IMR-90 (cell line): ENCODE results near the gene PHACTR3. TPM values are rescaled to one million over a fixed set of nuclear protein-coding genes. Genes with fewer than 3 reads are reported as not detected.

Experiments used
- ATAC-seq: fragments of 200-7000 bp; cut with Tn5 transposase; 2 replicates; pipeline ENCODE4 v1.9.1; 2020; ENCODE audit warnings: low read depth, mild to moderate bottlenecking, moderate library complexity
- BruUV-seq: library from RNA; stranded (reverse); fragments of 400-500 nt; replicated peaks from 2 replicates; lab custom pipeline; 2021; lab: Mats Ljungman, UMichigan
- CTCF ChIA-PET: fragments of 300-600 bp; formaldehyde crosslinking; extraction: SDS; loops from one replicate; lab custom pipeline; 2021; ENCODE audit warnings: antibody characterized with exemption; lab: Yijun Ruan, JAX
- POLR2A ChIA-PET: fragments of 300-600 bp; sonication (Branson Sonifier 250); formaldehyde crosslinking; loops from one replicate; lab custom pipeline; 2022; ENCODE audit warnings: antibody characterized with exemption; ENCODE audit not compliant: unreplicated experiment; lab: Charles Lee
- DNase-seq: peaks from one replicate; pipeline ENCODE4 v3.0.0; 2013
- H2AFZ ChIP-seq: replicated peaks from 2 replicates; pipeline ENCODE3; 2013; ENCODE audit warnings: low read length, mild to moderate bottlenecking; ENCODE audit not compliant: poor library complexity
- H2AK5ac ChIP-seq: 2 replicates; pipeline ENCODE4 v1.6.1; 2013; ENCODE audit warnings: low read depth, low read length, inconsistent platforms
- H2AK9ac ChIP-seq: replicated peaks from 2 replicates; pipeline ENCODE3; 2013; ENCODE audit warnings: mild to moderate bottlenecking, low read depth, low read length, moderate library complexity; ENCODE audit not compliant: poor library complexity
- H2BK120ac ChIP-seq: 2 replicates; pipeline ENCODE4 v1.6.1; 2013; ENCODE audit warnings: low read depth, low read length, inconsistent platforms
- H2BK15ac ChIP-seq: 3 replicates; pipeline ENCODE4 v1.6.1; 2013; ENCODE audit warnings: low read depth, low read length, inconsistent platforms
- H2BK20ac ChIP-seq: 2 replicates; pipeline ENCODE4 v1.6.1; 2013; ENCODE audit warnings: low read depth, mild to moderate bottlenecking, inconsistent platforms, low read length, moderate library complexity
- H2BK5ac ChIP-seq: 2 replicates; pipeline ENCODE4 v1.6.1; 2013; ENCODE audit warnings: mild to moderate bottlenecking, low read depth, low read length, inconsistent platforms; ENCODE audit not compliant: poor library complexity, severe bottlenecking
- H3K14ac ChIP-seq: replicated peaks from 2 replicates; pipeline ENCODE4 v1.6.1; 2013; ENCODE audit warnings: low read depth, low read length, inconsistent platforms
- H3K18ac ChIP-seq: 2 replicates; pipeline ENCODE4 v1.6.1; 2013; ENCODE audit warnings: low read depth, low read length, control low read depth
- H3K23ac ChIP-seq: 2 replicates; pipeline ENCODE4 v1.6.1; 2013; ENCODE audit warnings: low read depth, low read length, inconsistent platforms
- H3K27ac ChIP-seq: 2 replicates; pipeline ENCODE4 v1.5.1; 2013; ENCODE audit warnings: mild to moderate bottlenecking, control low read depth, low read length; ENCODE audit not compliant: insufficient read depth
- H3K27me3 ChIP-seq: 2 replicates; pipeline ENCODE4 v1.6.1; 2013; ENCODE audit warnings: low read length; ENCODE audit not compliant: control insufficient read depth, insufficient read depth
- H3K36me3 ChIP-seq: 2 replicates; pipeline ENCODE4 v1.6.1; 2013; ENCODE audit warnings: low read length, mixed read lengths; ENCODE audit not compliant: control insufficient read depth, insufficient read depth
- H3K4ac ChIP-seq: 2 replicates; pipeline ENCODE4 v1.6.1; 2013; ENCODE audit warnings: low read depth, low read length, inconsistent platforms
- H3K4me1 ChIP-seq: 2 replicates; pipeline ENCODE4 v1.6.1; 2013; ENCODE audit warnings: low read length, mixed read lengths; ENCODE audit not compliant: control insufficient read depth, insufficient read depth
- H3K4me2 ChIP-seq: 2 replicates; pipeline ENCODE4 v1.6.1; 2013; ENCODE audit warnings: low read depth, mild to moderate bottlenecking, control low read depth, low read length, moderate library complexity
- H3K4me3 ChIP-seq: 2 replicates; pipeline ENCODE4 v1.5.1; 2013; ENCODE audit warnings: low read depth, mild to moderate bottlenecking, control low read depth, low read length, moderate library complexity; ENCODE audit not compliant: insufficient read depth
- H3K56ac ChIP-seq: 2 replicates; pipeline ENCODE4 v1.6.1; 2013; ENCODE audit warnings: low read length, inconsistent platforms; ENCODE audit not compliant: insufficient read depth; ENCODE audit errors: extremely low read depth
- H3K79me1 ChIP-seq, 2 experiments: 2 replicates each; pipeline ENCODE4 v1.6.1; 2013; ENCODE audit warnings: low read length in 2 of 2, inconsistent platforms in 1 of 2, low read depth in 1 of 2
- H3K9ac ChIP-seq: 2 replicates; pipeline ENCODE4 v1.6.1; 2013; ENCODE audit warnings: low read depth, low read length, control low read depth
- H3K9me1 ChIP-seq: 2 replicates; pipeline ENCODE4 v1.6.1; 2013; ENCODE audit warnings: low read length, inconsistent platforms; ENCODE audit not compliant: insufficient read depth
- H3K9me3 ChIP-seq: 2 replicates; pipeline ENCODE4 v1.6.1; 2013; ENCODE audit warnings: low read length; ENCODE audit not compliant: control insufficient read depth, insufficient read depth
- H4K20me1 ChIP-seq: 2 replicates; pipeline ENCODE4 v1.6.1; 2013; ENCODE audit warnings: low read length, inconsistent platforms; ENCODE audit not compliant: insufficient read depth
- H4K5ac ChIP-seq: 2 replicates; pipeline ENCODE4 v1.6.1; 2013; ENCODE audit warnings: mild to moderate bottlenecking, low read depth, low read length, control low read depth
- H4K8ac ChIP-seq, 2 experiments: 2 replicates each; pipeline ENCODE4 v1.6.1; 2013; ENCODE audit warnings: low read depth in 2 of 2, low read length in 2 of 2, control low read depth in 1 of 2, inconsistent platforms in 1 of 2
- H4K91ac ChIP-seq: 2 replicates; pipeline ENCODE4 v1.6.1; 2013; ENCODE audit warnings: low read depth, low read length, inconsistent platforms; ENCODE audit not compliant: insufficient read depth
- BHLHE40 ChIP-seq: fragments of 150-350 bp; IDR thresholded peaks from 2 replicates; pipeline ENCODE4 v1.6.1; 2016; ENCODE audit warnings: mild to moderate bottlenecking, low read depth, low read length
- CEBPB ChIP-seq: IDR thresholded peaks from 2 replicates; pipeline ENCODE4 v1.6.1; 2012; ENCODE audit warnings: low read depth, low read length, improper control_type of control experiment
- CHD1 ChIP-seq: IDR thresholded peaks from 2 replicates; pipeline ENCODE4 v1.6.1; 2012; ENCODE audit warnings: low read depth, low read length, improper control_type of control experiment
- FOS ChIP-seq: fragments of 150-350 bp; IDR thresholded peaks from 2 replicates; pipeline ENCODE4 v1.6.1; 2016; ENCODE audit warnings: low read depth, low read length
- MAFK ChIP-seq: IDR thresholded peaks from 2 replicates; pipeline ENCODE4 v1.6.1; 2012; ENCODE audit warnings: low read depth, low read length, improper control_type of control experiment
- MAZ ChIP-seq: IDR thresholded peaks from 2 replicates; pipeline ENCODE4 v1.6.1; 2012; ENCODE audit warnings: low read depth, mild to moderate bottlenecking, low read length, improper control_type of control experiment, moderate library complexity, borderline replicate concordance
- MXI1 ChIP-seq: IDR thresholded peaks from 2 replicates; pipeline ENCODE4 v1.6.1; 2012; ENCODE audit warnings: low read depth, mild to moderate bottlenecking, low read length, moderate library complexity, borderline replicate concordance
- NFE2L2 ChIP-seq: fragments of 150-350 bp; IDR thresholded peaks from 2 replicates; pipeline ENCODE4 v1.6.1; 2016; ENCODE audit warnings: low read depth, mild to moderate bottlenecking, low read length
- POLR2A ChIP-seq: IDR thresholded peaks from 2 replicates; pipeline ENCODE4 v1.6.1; 2012; ENCODE audit warnings: mild to moderate bottlenecking, low read depth, low read length
- RAD21 ChIP-seq: IDR thresholded peaks from 2 replicates; pipeline ENCODE4 v1.6.1; 2012; ENCODE audit warnings: low read length, improper control_type of control experiment
- RCOR1 ChIP-seq: IDR thresholded peaks from 2 replicates; pipeline ENCODE4 v1.6.1; 2012; ENCODE audit warnings: mild to moderate bottlenecking, low read length, improper control_type of control experiment; ENCODE audit not compliant: insufficient replicate concordance
- RFX5 ChIP-seq: IDR thresholded peaks from 2 replicates; pipeline ENCODE4 v1.8.0; 2012; ENCODE audit warnings: low read depth, mild to moderate bottlenecking, low read length, moderate library complexity
- SMC3 ChIP-seq: fragments of 150-350 bp; IDR thresholded peaks from 2 replicates; pipeline ENCODE4 v1.6.1; 2016; ENCODE audit warnings: low read depth, mild to moderate bottlenecking, antibody characterized with exemption, low read length, moderate library complexity
- WGBS, 2 experiments: methylation state at CpG; one replicate each; pipeline versions ENCODE4 v1.1.5 to v1.1.7; 2013; ENCODE audit warnings: missing lambda C conversion rate in 2 of 2; ENCODE audit not compliant: insufficient read length in 1 of 2; ENCODE audit errors: extremely low coverage in 2 of 2; 5-methylcytosine and 5-hydroxymethylcytosine counted together
- dilution Hi-C: fragments of 300-500 bp; cut with HindIII; formaldehyde crosslinking; loops from one replicate; pipeline ENCODE4 v1.14.3; 2018; ENCODE audit warnings: low sequenced_read_pairs; ENCODE audit not compliant: unreplicated experiment
- in situ Hi-C: fragments of 300-500 bp; cut with MboI; formaldehyde crosslinking; loops from 3 replicates; pipeline ENCODE4 v1.14.3; 2019; ENCODE audit warnings: low sequenced_read_pairs, inconsistent platforms, mixed read lengths
- intact Hi-C: fragments of 100-400 bp; cut with micrococcal nuclease; formaldehyde crosslinking; loops from 2 replicates; pipeline ENCODE4 v1.10.0; 2022
- polyA plus RNA-seq, 3 experiments: library from polyadenylated mRNA; depleted of rRNA; stranded (reverse); fragments of >200 nt; gene quantifications; 2 replicates each; pipeline ENCODE4 v1.2.3, GENCODE V29; 2012; ENCODE audit warnings: low replicate concordance in 1 of 3
- total RNA-seq: library from RNA; depleted of rRNA; stranded (reverse); fragments of >200 nt; gene quantifications from 2 replicates; pipeline ENCODE4 v1.2.3, GENCODE V29; 2012
- TF ChIP-seq, protein P1 (sequence below): fragments of 150-350 bp; IDR thresholded peaks from 2 replicates; pipeline ENCODE4 v1.6.1; 2016; ENCODE audit warnings: low read depth, mild to moderate bottlenecking, low read length, moderate library complexity, borderline replicate concordance
- TF ChIP-seq, protein P2 (sequence below): fragments of 150-350 bp; IDR thresholded peaks from 2 replicates; pipeline ENCODE4 v1.6.1; 2017; ENCODE audit warnings: mild to moderate bottlenecking, antibody characterized with exemption, low read length, low read depth
- TF ChIP-seq, protein P3 (sequence below): conservative IDR thresholded peaks from 2 replicates; pipeline ENCODE4 v1.5.1; 2012; ENCODE audit warnings: mild to moderate bottlenecking, low read depth, low read length, improper control_type of control experiment

PHACTR3 gene
- total and polyA plus RNA-seq, 2 of the 4 experiments (the other 2 are of a cell fraction), result not detected

DNA sequence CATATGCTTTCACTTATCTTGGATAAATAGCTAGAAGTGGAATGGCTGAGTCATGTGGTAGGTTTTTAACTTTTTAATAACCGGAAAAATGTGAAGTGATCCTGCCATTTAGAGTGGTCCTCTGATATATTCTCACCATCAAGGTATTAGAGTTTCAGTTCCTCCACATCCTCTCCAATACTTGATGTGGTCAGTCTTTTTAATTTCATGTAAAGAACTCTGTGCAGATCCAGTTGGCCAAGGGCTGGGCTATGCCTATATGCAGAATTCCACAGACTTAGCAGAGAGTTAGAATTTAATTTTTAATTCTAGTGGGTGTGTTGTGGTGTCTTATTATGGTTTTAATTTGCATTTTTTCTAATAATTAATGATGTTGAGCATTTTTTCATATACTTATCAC is 188.0 kb downstream of the PHACTR3 start:
- DNase-seq, result no peak
- CTCF ChIA-PET, result no interaction called here
- Histone ChIP-seq H2BK15ac (no peak overlapping the region), H2BK120ac (no peak overlapping the region), H3K4me1 (no peaks in the 10 kb centered on the region), H3K27ac (no peak overlapping the region), H3K14ac (no peak overlapping the region), H3K36me3 (no peaks in the 10 kb centered on the region), H3K4me3 (no peak overlapping the region), H3K4me2 (no peak overlapping the region), H2AFZ (no peak overlapping the region), H2BK20ac (no peak overlapping the region), H2AK9ac (no peak overlapping the region), H3K4ac (no peak overlapping the region), H2BK5ac (no peak overlapping the region), H3K9me1 (no peaks in the 10 kb centered on the region), H4K91ac (no peak overlapping the region), H3K27me3 (no peaks in the 10 kb centered on the region), H4K5ac (no peak overlapping the region), H3K79me1 (no peaks in the 10 kb centered on the region), H3K56ac (no peak overlapping the region), H3K18ac (no peak overlapping the region), H4K8ac (no peak overlapping the region), H3K9ac (no peak overlapping the region), H2AK5ac (no peak overlapping the region), H4K20me1 (no peaks in the 10 kb centered on the region), H3K9me3 (peaks cover 2% of the 10 kb centered on the region; the same call in 1 of the 2 replicates), H3K23ac (no peak overlapping the region)
- no peak for TF ChIP-seq MAFK
- TF ChIP-seq NFE2L2, result no peak
- no peak for TF ChIP-seq MAZ
- no peak for TF ChIP-seq MXI1
- TF ChIP-seq POLR2A, result no peak
- no peak for TF ChIP-seq RFX5
- no peak for TF ChIP-seq BHLHE40
- TF ChIP-seq, protein P1, sequence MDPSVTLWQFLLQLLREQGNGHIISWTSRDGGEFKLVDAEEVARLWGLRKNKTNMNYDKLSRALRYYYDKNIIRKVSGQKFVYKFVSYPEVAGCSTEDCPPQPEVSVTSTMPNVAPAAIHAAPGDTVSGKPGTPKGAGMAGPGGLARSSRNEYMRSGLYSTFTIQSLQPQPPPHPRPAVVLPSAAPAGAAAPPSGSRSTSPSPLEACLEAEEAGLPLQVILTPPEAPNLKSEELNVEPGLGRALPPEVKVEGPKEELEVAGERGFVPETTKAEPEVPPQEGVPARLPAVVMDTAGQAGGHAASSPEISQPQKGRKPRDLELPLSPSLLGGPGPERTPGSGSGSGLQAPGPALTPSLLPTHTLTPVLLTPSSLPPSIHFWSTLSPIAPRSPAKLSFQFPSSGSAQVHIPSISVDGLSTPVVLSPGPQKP, result no peak
- no peak for TF ChIP-seq FOS
- TF ChIP-seq RCOR1, result no peak
- TF ChIP-seq, protein P2, sequence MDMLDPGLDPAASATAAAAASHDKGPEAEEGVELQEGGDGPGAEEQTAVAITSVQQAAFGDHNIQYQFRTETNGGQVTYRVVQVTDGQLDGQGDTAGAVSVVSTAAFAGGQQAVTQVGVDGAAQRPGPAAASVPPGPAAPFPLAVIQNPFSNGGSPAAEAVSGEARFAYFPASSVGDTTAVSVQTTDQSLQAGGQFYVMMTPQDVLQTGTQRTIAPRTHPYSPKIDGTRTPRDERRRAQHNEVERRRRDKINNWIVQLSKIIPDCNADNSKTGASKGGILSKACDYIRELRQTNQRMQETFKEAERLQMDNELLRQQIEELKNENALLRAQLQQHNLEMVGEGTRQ, result no peak
- no peak for TF ChIP-seq CHD1
- no peak for TF ChIP-seq RAD21
- no peak for TF ChIP-seq CEBPB
- no peak for TF ChIP-seq SMC3
- TF ChIP-seq, protein P3, sequence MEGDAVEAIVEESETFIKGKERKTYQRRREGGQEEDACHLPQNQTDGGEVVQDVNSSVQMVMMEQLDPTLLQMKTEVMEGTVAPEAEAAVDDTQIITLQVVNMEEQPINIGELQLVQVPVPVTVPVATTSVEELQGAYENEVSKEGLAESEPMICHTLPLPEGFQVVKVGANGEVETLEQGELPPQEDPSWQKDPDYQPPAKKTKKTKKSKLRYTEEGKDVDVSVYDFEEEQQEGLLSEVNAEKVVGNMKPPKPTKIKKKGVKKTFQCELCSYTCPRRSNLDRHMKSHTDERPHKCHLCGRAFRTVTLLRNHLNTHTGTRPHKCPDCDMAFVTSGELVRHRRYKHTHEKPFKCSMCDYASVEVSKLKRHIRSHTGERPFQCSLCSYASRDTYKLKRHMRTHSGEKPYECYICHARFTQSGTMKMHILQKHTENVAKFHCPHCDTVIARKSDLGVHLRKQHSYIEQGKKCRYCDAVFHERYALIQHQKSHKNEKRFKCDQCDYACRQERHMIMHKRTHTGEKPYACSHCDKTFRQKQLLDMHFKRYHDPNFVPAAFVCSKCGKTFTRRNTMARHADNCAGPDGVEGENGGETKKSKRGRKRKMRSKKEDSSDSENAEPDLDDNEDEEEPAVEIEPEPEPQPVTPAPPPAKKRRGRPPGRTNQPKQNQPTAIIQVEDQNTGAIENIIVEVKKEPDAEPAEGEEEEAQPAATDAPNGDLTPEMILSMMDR, result no peak
- no TSS peak for BruUV-seq
- no CpG with 5 or more reads among the region's 1 CpG for WGBS, 2 experiments
- intact Hi-C loops, result no loop called here
- ATAC-seq, result no peak
- dilution Hi-C loops, result no loop called here
- POLR2A ChIA-PET, result no interaction called here
- in situ Hi-C loops, result no loop called here
